ENCODE results near the gene DYSF.
A peak's percentile ranks its signal among the peaks of the same experiment; 100 is the strongest.

The DYSF gene

DNA sequence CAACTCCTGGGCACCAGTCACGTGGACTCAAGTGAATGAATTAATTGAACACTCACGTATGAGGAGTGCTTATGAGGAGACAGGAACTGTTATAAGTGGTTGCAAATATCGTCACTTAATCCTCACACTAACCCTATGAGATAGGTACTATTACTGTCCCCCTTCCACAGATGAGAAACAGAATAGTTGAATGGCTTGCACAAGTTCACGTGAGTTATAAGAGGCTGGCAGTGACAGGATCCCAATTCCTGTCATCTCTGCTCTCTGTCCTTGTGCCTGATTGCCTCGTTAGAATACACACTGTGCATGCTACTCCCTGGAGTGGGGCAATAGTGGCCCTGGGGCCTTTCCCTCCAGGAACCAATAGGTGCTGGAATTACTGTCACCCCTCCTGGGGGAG lies 253.5 kb downstream of the DYSF start:
- no peak for DNase-seq (ENCODE audit: low spot score)

DNA sequence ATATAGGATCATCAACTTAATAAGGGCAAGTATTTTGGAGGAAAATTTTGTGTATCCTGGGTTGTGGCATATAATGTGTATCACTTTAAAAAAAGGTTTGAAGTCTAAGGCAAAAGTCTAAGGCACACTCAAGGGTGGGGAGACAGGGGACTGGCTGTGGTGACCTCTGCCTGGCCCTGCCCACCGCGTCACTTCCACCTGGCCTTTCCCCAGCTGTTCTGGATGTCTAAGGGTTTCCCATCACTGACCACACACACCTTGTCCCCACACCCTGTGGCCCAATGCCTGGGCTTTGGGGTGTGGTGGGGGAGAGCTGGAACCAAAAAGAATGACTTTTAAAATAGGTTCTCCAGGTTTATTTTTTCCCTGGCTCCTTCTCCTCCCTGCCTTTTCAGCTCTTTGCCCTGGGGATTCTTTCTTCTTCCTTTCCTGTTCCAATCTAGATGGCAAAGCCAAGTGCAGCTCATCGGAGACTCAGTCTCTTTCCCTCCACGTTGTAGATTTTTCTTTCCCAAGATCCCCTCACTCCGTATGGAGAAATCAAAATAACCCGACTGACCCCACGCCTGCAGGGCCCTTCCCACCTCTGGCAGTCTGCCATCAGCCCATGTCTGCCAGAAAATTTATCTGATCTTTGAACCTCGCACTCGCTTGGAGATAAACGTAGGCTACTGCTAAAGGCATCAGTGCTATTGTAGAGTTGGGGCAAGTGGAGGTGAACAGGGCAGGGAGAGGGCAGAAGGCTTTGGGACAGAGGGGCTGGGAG lies 257.2 kb downstream of the DYSF start:
- no peak for DNase-seq (ENCODE audit: low spot score)

GRCh38 chr2:71711133-71711855 lies 257.9 kb downstream of the DYSF start:
- no peak for DNase-seq (ENCODE audit: low spot score)

GRCh38 chr2:71712158-71712818 lies 258.9 kb downstream of the DYSF start:
- no peak for DNase-seq (ENCODE audit: low spot score)

DNA sequence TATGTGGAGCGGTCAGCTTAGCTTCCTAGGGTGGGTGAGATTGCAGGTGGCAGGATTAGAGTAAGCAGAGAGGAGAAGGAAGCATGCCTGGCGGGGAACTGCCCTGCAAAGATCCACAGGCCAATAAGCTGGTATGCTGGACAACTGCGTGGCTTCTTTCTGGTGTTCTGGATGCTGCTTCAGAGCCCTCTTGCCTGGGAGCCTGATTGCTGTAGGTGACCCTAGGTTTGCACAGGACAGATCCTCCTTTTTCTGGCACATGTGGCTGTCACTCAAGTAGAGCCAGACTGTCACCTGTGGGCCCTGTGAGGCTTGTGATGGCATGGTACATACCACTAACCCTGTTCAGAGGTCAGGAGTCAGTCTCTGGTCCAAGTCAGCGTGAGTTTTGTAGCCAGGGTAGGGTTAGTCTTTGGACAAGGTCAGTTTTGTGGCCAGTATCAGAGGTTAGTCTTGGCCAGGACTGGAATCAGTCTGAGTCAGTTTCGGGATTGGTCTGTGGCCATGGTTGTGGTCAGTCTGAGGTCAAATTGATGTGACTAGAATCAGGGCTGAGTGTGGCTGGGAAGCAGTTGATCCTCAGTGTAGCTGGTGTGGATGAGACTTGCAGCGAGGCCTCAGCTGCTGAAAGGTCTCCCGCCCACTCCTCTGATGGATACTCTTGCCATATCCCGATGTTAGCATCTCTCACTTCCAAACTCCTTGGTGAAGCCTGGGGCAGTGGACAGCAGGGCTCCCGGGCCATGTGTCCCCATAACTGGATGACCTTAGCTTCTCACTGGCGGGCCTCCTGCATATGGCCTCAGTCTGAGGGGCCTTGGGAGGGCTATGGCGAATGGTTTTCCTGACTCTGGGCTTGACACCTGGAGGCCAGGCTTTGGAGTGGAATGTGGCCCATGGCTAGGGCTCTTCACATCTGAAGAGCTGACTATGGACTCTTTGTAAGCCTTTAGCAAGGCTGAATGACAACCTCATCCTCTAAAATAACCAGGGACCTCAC lies 260.5 kb downstream of the DYSF start:
- DNase-seq (ENCODE audit: low spot score): no peak

DNA sequence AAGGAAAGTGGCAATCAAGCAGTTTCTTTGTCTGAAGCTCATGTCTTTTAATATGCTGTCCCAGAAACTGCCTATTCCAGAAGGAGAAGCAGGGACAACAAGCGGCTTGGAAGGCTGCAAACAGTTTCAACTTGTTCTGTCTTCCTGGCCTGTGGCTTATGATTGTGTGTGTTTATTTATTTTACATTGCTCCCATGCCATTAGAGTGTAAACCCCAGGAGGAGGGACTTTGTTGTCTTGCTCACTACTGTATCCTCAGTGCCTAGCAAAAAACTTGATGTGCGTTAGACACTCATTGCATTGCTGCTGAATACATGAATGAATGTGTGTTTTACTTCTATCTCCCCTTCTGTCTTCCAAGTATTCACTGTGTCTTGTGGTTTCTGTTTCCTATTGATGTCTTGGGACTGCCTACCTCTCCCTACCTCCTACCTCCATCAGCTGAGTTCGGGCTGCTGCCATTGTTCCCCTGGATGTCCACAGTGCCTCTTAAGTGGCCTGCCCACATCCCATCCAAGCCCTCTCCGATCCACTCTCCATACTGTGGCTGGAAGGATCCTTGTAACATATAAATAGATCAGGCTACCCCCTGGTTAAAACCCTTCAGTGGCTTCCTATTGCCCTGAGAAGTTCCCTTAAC lies 261.4 kb downstream of the DYSF start:
- no peak for DNase-seq (ENCODE audit: low spot score)

- no peak for DNase-seq (ENCODE audit: low spot score)
Observed at GRCh38 chr2:71715241-71715750, 261.9 kb downstream of the DYSF start.

GRCh38 chr2:71715951-71716696 lies 262.8 kb downstream of the DYSF start:
- DNase-seq (ENCODE audit: low spot score): no peak

GRCh38 chr2:71716697-71717624 lies 263.6 kb downstream of the DYSF start:
- DNase-seq (ENCODE audit: low spot score): peak; percentile 96

DNA sequence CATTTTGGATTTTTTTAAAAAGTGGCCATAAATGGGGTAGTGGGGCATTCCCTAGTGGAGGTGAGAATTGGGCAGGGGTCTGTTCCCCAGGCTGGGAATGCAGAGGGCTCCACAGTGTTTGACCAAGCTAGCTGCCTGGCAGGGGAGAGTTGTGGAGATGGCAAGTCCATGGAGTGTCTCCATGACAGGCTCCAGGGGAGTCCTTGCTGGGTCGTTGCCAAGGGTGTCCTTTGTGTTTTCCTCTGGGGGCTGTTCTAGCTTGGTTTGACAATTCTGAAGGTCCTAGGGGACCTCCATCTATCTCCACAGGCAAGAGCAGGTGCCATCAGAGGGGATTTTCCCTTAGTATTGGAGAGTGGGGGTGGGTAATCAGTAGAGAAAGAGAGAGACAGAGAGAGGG lies 265.3 kb downstream of the DYSF start:
- no peak for DNase-seq (ENCODE audit: low spot score)

- DNase-seq (ENCODE audit: low spot score): no peak
Observed at GRCh38 chr2:71719520-71720282, 266.3 kb downstream of the DYSF start.

- DNase-seq (ENCODE audit: low spot score): no peak
Observed at GRCh38 chr2:71720283-71720560, 266.9 kb downstream of the DYSF start.

- DNase-seq (ENCODE audit: low spot score): no peak
Observed at GRCh38 chr2:71720596-71721361, 267.4 kb downstream of the DYSF start.

- DNase-seq (ENCODE audit: low spot score): no peak
Observed at GRCh38 chr2:71721362-71721665, 268.0 kb downstream of the DYSF start.

- no peak for DNase-seq (ENCODE audit: low spot score)
Observed at GRCh38 chr2:71721669-71722068, 268.3 kb downstream of the DYSF start.

DNA sequence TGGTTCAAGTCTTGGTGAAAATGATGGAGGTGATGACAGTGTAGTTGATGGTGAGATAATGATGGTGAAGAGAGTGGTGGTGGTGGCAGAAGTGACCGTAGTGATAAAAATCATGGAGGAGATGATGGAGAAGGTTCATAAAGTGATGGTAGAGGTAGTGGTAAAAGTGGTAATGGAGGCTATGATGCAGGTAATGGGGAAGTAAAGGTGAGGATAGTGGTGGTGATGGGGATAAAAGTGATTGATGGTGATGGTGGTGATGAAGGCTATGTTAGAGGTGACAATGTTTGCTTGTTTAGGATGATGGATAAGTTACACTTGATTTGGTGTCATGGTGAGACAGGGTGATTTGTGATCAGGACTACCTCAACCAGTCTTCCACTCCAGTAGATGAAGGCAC lies 268.9 kb downstream of the DYSF start:
- no peak for DNase-seq (ENCODE audit: low spot score)

DNA sequence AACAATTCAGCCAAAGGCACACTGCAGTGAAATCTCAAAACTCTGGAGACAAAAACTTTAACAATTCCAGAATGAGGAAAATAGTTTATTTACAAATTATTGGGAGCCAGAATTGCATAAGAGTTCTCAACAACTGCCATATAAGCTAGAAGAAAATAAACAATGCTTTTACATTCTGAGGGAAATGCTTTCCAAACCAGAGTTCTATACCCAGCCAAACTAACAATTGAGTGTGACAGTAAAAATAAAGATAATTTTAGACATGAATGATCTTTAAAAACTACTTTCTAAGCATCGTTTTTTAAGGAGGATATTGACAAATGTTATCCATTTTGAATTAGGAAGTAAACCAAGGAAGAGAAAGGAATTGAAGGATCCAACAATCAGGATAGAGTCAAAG lies 271.4 kb downstream of the DYSF start:
- no peak for DNase-seq (ENCODE audit: low spot score)

- no peak for DNase-seq (ENCODE audit: low spot score)
Observed at GRCh38 chr2:71725836-71726235, 272.5 kb downstream of the DYSF start.

Measured in kidney capillary endothelial cell (primary cell).